ENCODE data around the gene RBM33. TPM values are rescaled to one million over a fixed set of nuclear protein-coding genes. Genes with fewer than 3 reads are reported as not detected.

The RBM33 gene
- total and polyA plus RNA-seq, 2 of the 4 experiments (the other 2 are of a cell fraction), result 7.3 to 10.8 TPM

GRCh38 chr7:155647302-155647701, 2.8 kb downstream of the RBM33 start:
- dilution Hi-C loops (cut with HindIII; ENCODE audit: low sequenced_read_pairs, unreplicated experiment) (no loop called here), in situ Hi-C loops (cut with MboI; ENCODE audit: low sequenced_read_pairs) (no loop called here), intact Hi-C loops (cut with micrococcal nuclease) (no loop called here)
- H3K27ac ChIP-seq (ENCODE audit: insufficient read depth, low read length), result no peak overlapping the region
- peaks cover 5% of the 10 kb centered on the region for H3K36me3 ChIP-seq (ENCODE audit: control insufficient read depth, insufficient read depth, low read length)
- DNase-seq (no peak), ATAC-seq (ENCODE audit: low read depth) (no peak)
- H3K27me3 ChIP-seq (ENCODE audit: control insufficient read depth, insufficient read depth, low read length), result no peaks in the 10 kb centered on the region
- no peak overlapping the region for H2BK20ac ChIP-seq (ENCODE audit: low read depth, low read length)
- H4K8ac ChIP-seq (ENCODE audit: low read depth in 2 of 2, low read length in 2 of 2), result no peak overlapping the region
- H2AK5ac ChIP-seq (ENCODE audit: low read depth, low read length), result no peak overlapping the region
- no peak overlapping the region for H3K4me3 ChIP-seq (ENCODE audit: insufficient read depth, low read depth, low read length)
- H3K14ac ChIP-seq (replicated peaks; ENCODE audit: low read depth, low read length), result no peak overlapping the region
- peaks cover 44% of the 10 kb centered on the region for H4K20me1 ChIP-seq (ENCODE audit: insufficient read depth, low read length)
- no peak overlapping the region for H3K9ac ChIP-seq (ENCODE audit: low read depth, low read length)
- no peak overlapping the region for H2BK120ac ChIP-seq (ENCODE audit: low read depth, low read length)
- no peak overlapping the region for H3K23ac ChIP-seq (ENCODE audit: low read depth, low read length)
- WGBS, 2 experiments (ENCODE audit: extremely low coverage in 2 of 2, insufficient read length in 1 of 2), result 100% methylated on average over 1 of the region's 5 CpGs; no CpG with 5 or more reads in 1 of the 2 experiments
- H3K4me1 ChIP-seq (ENCODE audit: control insufficient read depth, insufficient read depth, low read length), result peaks cover 4% of the 10 kb centered on the region
- peaks cover 13 to 30% of the 10 kb centered on the region in 2 experiments for H3K79me1 ChIP-seq (ENCODE audit: low read depth in 1 of 2, low read length in 2 of 2)
- no peak overlapping the region for H3K56ac ChIP-seq (ENCODE audit: extremely low read depth, insufficient read depth, low read length)
- H4K5ac ChIP-seq (ENCODE audit: low read depth, low read length), result no peak overlapping the region
- no peak overlapping the region for H3K18ac ChIP-seq (ENCODE audit: low read depth, low read length)
- H3K9me3 ChIP-seq (ENCODE audit: control insufficient read depth, insufficient read depth, low read length), result no peaks in the 10 kb centered on the region
- no peak overlapping the region for H2AFZ ChIP-seq (replicated peaks; ENCODE audit: low read length, poor library complexity)
- H3K4me2 ChIP-seq (ENCODE audit: low read depth, low read length), result no peak overlapping the region
- H2AK9ac ChIP-seq (replicated peaks; ENCODE audit: low read depth, low read length, poor library complexity), result no peak overlapping the region
- no peak overlapping the region for H2BK15ac ChIP-seq (ENCODE audit: low read depth, low read length)
- no peak overlapping the region for H4K91ac ChIP-seq (ENCODE audit: insufficient read depth, low read depth, low read length)
- TF ChIP-seq RAD21 (IDR thresholded peaks at IDR 0.05; ENCODE audit: low read length) (no peak), MAFK (IDR thresholded peaks at IDR 0.05; ENCODE audit: low read depth, low read length) (no peak), FOS (IDR thresholded peaks at IDR 0.05; ENCODE audit: low read depth, low read length) (no peak), BHLHE40 (IDR thresholded peaks at IDR 0.05; ENCODE audit: low read depth, low read length) (no peak), MXI1 (IDR thresholded peaks at IDR 0.05; ENCODE audit: borderline replicate concordance, low read depth, low read length) (no peak), SMC3 (IDR thresholded peaks at IDR 0.05; ENCODE audit: low read depth, low read length) (no peak), CHD1 (IDR thresholded peaks at IDR 0.05; ENCODE audit: low read depth, low read length) (no peak), NFE2L2 (IDR thresholded peaks at IDR 0.05; ENCODE audit: low read depth, low read length) (no peak), RCOR1 (IDR thresholded peaks at IDR 0.05; ENCODE audit: insufficient replicate concordance, low read length) (no peak), CEBPB (IDR thresholded peaks at IDR 0.05; ENCODE audit: low read depth, low read length) (no peak), MAZ (IDR thresholded peaks at IDR 0.05; ENCODE audit: borderline replicate concordance, low read depth, low read length) (no peak), RFX5 (IDR thresholded peaks at IDR 0.05; ENCODE audit: low read depth, low read length) (no peak)
- TF ChIP-seq, protein P1, sequence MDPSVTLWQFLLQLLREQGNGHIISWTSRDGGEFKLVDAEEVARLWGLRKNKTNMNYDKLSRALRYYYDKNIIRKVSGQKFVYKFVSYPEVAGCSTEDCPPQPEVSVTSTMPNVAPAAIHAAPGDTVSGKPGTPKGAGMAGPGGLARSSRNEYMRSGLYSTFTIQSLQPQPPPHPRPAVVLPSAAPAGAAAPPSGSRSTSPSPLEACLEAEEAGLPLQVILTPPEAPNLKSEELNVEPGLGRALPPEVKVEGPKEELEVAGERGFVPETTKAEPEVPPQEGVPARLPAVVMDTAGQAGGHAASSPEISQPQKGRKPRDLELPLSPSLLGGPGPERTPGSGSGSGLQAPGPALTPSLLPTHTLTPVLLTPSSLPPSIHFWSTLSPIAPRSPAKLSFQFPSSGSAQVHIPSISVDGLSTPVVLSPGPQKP (IDR thresholded peaks at IDR 0.05; ENCODE audit: borderline replicate concordance, low read depth, low read length), result no peak
- TF ChIP-seq, protein P2, sequence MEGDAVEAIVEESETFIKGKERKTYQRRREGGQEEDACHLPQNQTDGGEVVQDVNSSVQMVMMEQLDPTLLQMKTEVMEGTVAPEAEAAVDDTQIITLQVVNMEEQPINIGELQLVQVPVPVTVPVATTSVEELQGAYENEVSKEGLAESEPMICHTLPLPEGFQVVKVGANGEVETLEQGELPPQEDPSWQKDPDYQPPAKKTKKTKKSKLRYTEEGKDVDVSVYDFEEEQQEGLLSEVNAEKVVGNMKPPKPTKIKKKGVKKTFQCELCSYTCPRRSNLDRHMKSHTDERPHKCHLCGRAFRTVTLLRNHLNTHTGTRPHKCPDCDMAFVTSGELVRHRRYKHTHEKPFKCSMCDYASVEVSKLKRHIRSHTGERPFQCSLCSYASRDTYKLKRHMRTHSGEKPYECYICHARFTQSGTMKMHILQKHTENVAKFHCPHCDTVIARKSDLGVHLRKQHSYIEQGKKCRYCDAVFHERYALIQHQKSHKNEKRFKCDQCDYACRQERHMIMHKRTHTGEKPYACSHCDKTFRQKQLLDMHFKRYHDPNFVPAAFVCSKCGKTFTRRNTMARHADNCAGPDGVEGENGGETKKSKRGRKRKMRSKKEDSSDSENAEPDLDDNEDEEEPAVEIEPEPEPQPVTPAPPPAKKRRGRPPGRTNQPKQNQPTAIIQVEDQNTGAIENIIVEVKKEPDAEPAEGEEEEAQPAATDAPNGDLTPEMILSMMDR (conservative IDR thresholded peaks at IDR 0.05; ENCODE audit: low read depth, low read length), result no peak
- TF ChIP-seq, protein P3, sequence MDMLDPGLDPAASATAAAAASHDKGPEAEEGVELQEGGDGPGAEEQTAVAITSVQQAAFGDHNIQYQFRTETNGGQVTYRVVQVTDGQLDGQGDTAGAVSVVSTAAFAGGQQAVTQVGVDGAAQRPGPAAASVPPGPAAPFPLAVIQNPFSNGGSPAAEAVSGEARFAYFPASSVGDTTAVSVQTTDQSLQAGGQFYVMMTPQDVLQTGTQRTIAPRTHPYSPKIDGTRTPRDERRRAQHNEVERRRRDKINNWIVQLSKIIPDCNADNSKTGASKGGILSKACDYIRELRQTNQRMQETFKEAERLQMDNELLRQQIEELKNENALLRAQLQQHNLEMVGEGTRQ (IDR thresholded peaks at IDR 0.05; ENCODE audit: low read depth, low read length), result no peak
- H3K9me1 ChIP-seq (ENCODE audit: insufficient read depth, low read length), result peaks cover 3% of the 10 kb centered on the region; the same call in 1 of the 2 replicates
- ChIA-PET POLR2A (ENCODE audit: unreplicated experiment) (no interaction called here), CTCF (no interaction called here)
- no peak overlapping the region for H2BK5ac ChIP-seq (ENCODE audit: low read depth, low read length, poor library complexity, severe bottlenecking)
- no TSS peak for BruUV-seq (replicated peaks)
- no peak overlapping the region for H3K4ac ChIP-seq (ENCODE audit: low read depth, low read length)
